HepG2 (cell line): ENCODE results near the gene POLA1. TPM values are rescaled to one million over a fixed set of nuclear protein-coding genes. Genes with fewer than 3 reads are reported as not detected.
A peak's percentile ranks its signal among the peaks of the same experiment; 100 is the strongest.

ENCODE experiments used
- ATRX ChIP-seq: sonication (generic); formaldehyde crosslinking; IDR thresholded peaks from 2 replicates; pipeline ENCODE4 v1.4.0; 2020; ENCODE audit warnings: missing genetic modification reagents, borderline replicate concordance
- CAMTA2 ChIP-seq: sonication (generic); formaldehyde crosslinking; IDR thresholded peaks from 2 replicates; pipeline ENCODE4 v1.4.0; 2020; ENCODE audit warnings: mild to moderate bottlenecking, missing genetic modification reagents, borderline replicate concordance
- E2F2 ChIP-seq: sonication (generic); formaldehyde crosslinking; IDR thresholded peaks from 2 replicates; pipeline ENCODE4 v1.4.0; 2020; ENCODE audit warnings: missing genetic modification reagents, borderline replicate concordance
- ELF3 ChIP-seq: IDR thresholded peaks from 2 replicates; pipeline ENCODE4 v1.6.1; 2016; ENCODE audit warnings: missing genetic modification reagents, missing compliant biosample characterization
- FOXM1 ChIP-seq: sonication (generic); formaldehyde crosslinking; IDR thresholded peaks from 2 replicates; pipeline ENCODE4 v1.5.0; 2020; ENCODE audit warnings: missing genetic modification reagents
- GMEB1 ChIP-seq: sonication (generic); formaldehyde crosslinking; IDR thresholded peaks from 2 replicates; pipeline ENCODE4 v1.5.1; 2020; ENCODE audit warnings: missing genetic modification reagents, mild to moderate bottlenecking, borderline replicate concordance
- GTF2F1 ChIP-seq: fragments of 150-350 bp; IDR thresholded peaks from 2 replicates; pipeline ENCODE4 v1.6.1; 2014; ENCODE audit warnings: low read length
- GTF3A ChIP-seq: sonication (generic); formaldehyde crosslinking; conservative IDR thresholded peaks from 2 replicates; pipeline ENCODE4 v1.4.0; 2020; ENCODE audit warnings: mild to moderate bottlenecking, missing genetic modification reagents
- HDAC6 ChIP-seq: fragments of 200-600 bp; sonication (generic); IDR thresholded peaks from 2 replicates; pipeline ENCODE4 v1.7.0; 2017; ENCODE audit warnings: mild to moderate bottlenecking, antibody characterized with exemption, low read length, low read depth
- HIC2 ChIP-seq: sonication (generic); formaldehyde crosslinking; IDR thresholded peaks from 2 replicates; pipeline ENCODE4 v1.9.0; 2022; ENCODE audit warnings: low read depth, missing genetic modification reagents
- HNF4A ChIP-seq: sonication (generic); formaldehyde crosslinking; IDR thresholded peaks from 2 replicates; pipeline ENCODE4 v1.4.0; 2020; ENCODE audit warnings: missing genetic modification reagents
- HOXA9 ChIP-seq: sonication (generic); formaldehyde crosslinking; IDR thresholded peaks from 2 replicates; pipeline ENCODE4 v1.8.1; 2022; ENCODE audit warnings: missing genetic modification reagents, mild to moderate bottlenecking, moderate library complexity, borderline replicate concordance
- PREB ChIP-seq: sonication (generic); formaldehyde crosslinking; IDR thresholded peaks from 2 replicates; pipeline ENCODE4 v1.4.0; 2020; ENCODE audit warnings: missing genetic modification reagents
- RFXANK ChIP-seq: IDR thresholded peaks from 2 replicates; pipeline ENCODE4 v1.6.1; 2016
- SMAD9 ChIP-seq: sonication (generic); formaldehyde crosslinking; IDR thresholded peaks from 2 replicates; pipeline ENCODE4 v1.5.1; 2020; ENCODE audit warnings: mild to moderate bottlenecking, missing genetic modification reagents
- ZC3H4 ChIP-seq: sonication (generic); formaldehyde crosslinking; IDR thresholded peaks from 2 replicates; pipeline ENCODE4 v1.4.0; 2020; ENCODE audit warnings: missing genetic modification reagents, borderline replicate concordance
- ZKSCAN1 ChIP-seq: fragments of 150-350 bp; IDR thresholded peaks from 2 replicates; pipeline ENCODE4 v1.6.1; 2014; ENCODE audit warnings: low read length
- ZNF101 ChIP-seq: sonication (generic); formaldehyde crosslinking; IDR thresholded peaks from 2 replicates; pipeline ENCODE4 v1.4.0; 2020; ENCODE audit warnings: mild to moderate bottlenecking, low read depth, missing genetic modification reagents, borderline replicate concordance
- ZNF691 ChIP-seq: sonication (generic); formaldehyde crosslinking; IDR thresholded peaks from 2 replicates; pipeline ENCODE4 v1.4.0; 2020; ENCODE audit warnings: missing genetic modification reagents, low read depth, mild to moderate bottlenecking, borderline replicate concordance
- ZNF740 ChIP-seq: sonication (generic); formaldehyde crosslinking; IDR thresholded peaks from 2 replicates; pipeline ENCODE4 v1.4.0; 2020; ENCODE audit warnings: missing genetic modification reagents
- ZNF784 ChIP-seq: sonication (generic); formaldehyde crosslinking; IDR thresholded peaks from 2 replicates; pipeline ENCODE4 v1.5.1; 2020; ENCODE audit warnings: missing genetic modification reagents, mild to moderate bottlenecking, borderline replicate concordance
- ZSCAN12 ChIP-seq: sonication (generic); formaldehyde crosslinking; IDR thresholded peaks from 2 replicates; pipeline ENCODE4 v1.9.0; 2021; ENCODE audit warnings: mild to moderate bottlenecking, missing genetic modification reagents
- polyA plus RNA-seq, 8 experiments: library from polyadenylated mRNA; depleted of rRNA in 3 of 8; stranded (reverse) in 7 of 8; unstranded in 1 of 8; fragments of >200 nt; fragmentation: Illumina TruSeq in 4 of 8; extraction: Trizol in 4 of 8; gene quantifications; 2 replicates each; pipeline versions ENCODE4 v1.2.1 to v1.2.3, GENCODE V29; 2011 to 2016; ENCODE audit warnings: low read depth in 4 of 8, missing spikeins in 1 of 8, mixed read lengths in 1 of 8; ENCODE audit not compliant: insufficient read depth in 1 of 8
- total RNA-seq, 5 experiments: library from RNA; depleted of rRNA; stranded (reverse); fragments of >200 nt; fragmentation: Illumina TruSeq; extraction: Trizol; gene quantifications; 2 replicates each; pipeline ENCODE4 v1.2.3, GENCODE V29; 2016; ENCODE audit warnings: low read depth in 1 of 5

POLA1 gene
- total and polyA plus RNA-seq, 2 of the 13 experiments (the other 11 are each of a cell fraction or from before 2014, with no cell fraction given) = 3.3 to 26.5 TPM

GRCh38 chrX:24693453-24694202 lies at the start of gene POLA1 (continued):
- TF ChIP-seq E2F2 (CRISPR knock-in tag) = peak; percentile 64; the same call in 1 of the 2 replicates
- TF ChIP-seq ZSCAN12 (CRISPR knock-in tag) = no peak
- TF ChIP-seq RFXANK (CRISPR knock-in tag) = no peak
- TF ChIP-seq GTF3A (CRISPR knock-in tag) = 0 out of 2 replicates have a peak, but pooled peaks have one; percentile 36
- TF ChIP-seq GTF2F1 = no peak
- no peak for TF ChIP-seq HIC2 (CRISPR knock-in tag)
- 0 out of 2 replicates have a peak, but pooled peaks have one; percentile 46 for TF ChIP-seq ZNF784 (CRISPR knock-in tag)
- no peak for TF ChIP-seq HNF4A (CRISPR knock-in tag)
- TF ChIP-seq HOXA9 (CRISPR knock-in tag) = no peak
- no peak for TF ChIP-seq HDAC6
- TF ChIP-seq ZKSCAN1 = 0 out of 2 replicates have a peak, but pooled peaks have one; percentile 8
- TF ChIP-seq SMAD9 (CRISPR knock-in tag) = no peak
- no peak for TF ChIP-seq FOXM1 (CRISPR knock-in tag)
- peak; percentile 90 for TF ChIP-seq GMEB1 (CRISPR knock-in tag)
- TF ChIP-seq ZNF691 (CRISPR knock-in tag) = no peak
- no peak for TF ChIP-seq ATRX (CRISPR knock-in tag)
- TF ChIP-seq ZNF740 (CRISPR knock-in tag) = no peak
- no peak for TF ChIP-seq ZNF101 (CRISPR knock-in tag)
- TF ChIP-seq ELF3 (CRISPR knock-in tag) = peak; percentile 24; the same call in 1 of the 2 replicates
- TF ChIP-seq CAMTA2 (CRISPR knock-in tag) = no peak
- TF ChIP-seq PREB (CRISPR knock-in tag) = no peak
- TF ChIP-seq ZC3H4 (CRISPR knock-in tag) = no peak
